NCI-H2196 (cell line): ENCODE measurements around the gene MCF2L2.
"Not testable (repeated sequence)": the region's sequence is repeated elsewhere in the genome, so short reads cannot be mapped to it uniquely, and the experiment has no call there.

ENCODE experiments used
- DNase-seq: peaks from one replicate; lab custom pipeline; 2025; ENCODE audit not compliant: unreplicated experiment; lab: John Stamatoyannopoulos, UW

Gene MCF2L2

DNA sequence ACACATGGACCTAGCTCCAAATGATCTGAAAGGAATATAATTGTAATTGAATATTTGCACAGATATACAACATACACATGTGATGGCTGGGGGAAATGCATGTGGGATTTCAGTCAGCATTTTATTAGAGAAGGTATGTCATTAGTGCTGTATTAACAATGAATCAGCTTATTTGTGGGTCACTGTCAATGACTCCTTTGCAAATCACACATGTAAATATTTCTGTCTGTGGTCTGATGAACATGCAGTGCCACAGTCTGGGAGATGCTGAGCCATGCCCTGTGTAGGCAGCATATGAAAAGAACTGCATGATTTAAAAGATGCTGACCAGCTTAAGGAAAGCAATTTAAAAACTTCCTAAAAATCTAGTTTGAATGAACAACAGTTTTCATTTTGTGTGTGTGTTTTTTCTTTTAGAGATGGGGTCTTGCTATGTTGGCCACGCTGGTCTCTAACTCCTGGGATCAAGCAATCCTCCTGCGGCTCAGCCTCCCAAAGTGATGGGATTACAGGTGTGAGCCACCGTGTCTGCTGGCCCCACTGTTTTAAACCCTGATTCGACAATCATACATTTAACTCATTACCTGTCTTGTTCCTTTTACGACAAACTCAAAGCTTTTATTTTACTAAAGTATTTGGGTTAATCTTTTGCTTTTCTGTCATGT, 176.2 kb downstream of the MCF2L2 start:
- DNase-seq, result no peak

- no peak for DNase-seq
Measured at GRCh38 chr3:183249006-183249718, 179.3 kb downstream of the MCF2L2 start.

GRCh38 chr3:183247011-183247589, 181.3 kb downstream of the MCF2L2 start:
- no peak for DNase-seq

DNA sequence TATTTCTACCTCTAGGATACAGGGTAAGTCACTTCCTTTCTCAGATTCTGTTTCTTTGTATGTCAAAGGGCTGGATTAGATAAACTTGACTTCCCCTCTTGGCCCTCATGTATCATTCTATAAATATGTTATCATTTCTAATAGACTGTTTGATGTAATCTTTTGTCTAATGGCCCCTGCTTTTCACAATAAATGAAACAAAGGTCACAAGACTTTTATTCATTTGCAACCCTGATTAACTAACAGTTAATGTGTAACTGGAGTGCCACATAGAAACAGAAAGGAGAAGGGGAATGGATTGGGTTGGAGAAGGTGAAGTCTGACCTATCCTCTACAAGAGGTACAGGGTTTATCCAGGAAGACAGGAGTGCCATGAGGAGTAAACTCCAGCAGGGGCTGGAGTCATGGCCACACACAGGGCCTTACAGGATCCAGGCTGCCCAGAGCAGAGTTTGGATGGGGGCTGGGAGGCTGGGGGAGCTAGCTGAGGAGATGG, 183.4 kb downstream of the MCF2L2 start:
- no peak for DNase-seq

- DNase-seq, result no peak
Measured at GRCh38 chr3:183244219-183244618, 184.2 kb downstream of the MCF2L2 start.

GRCh38 chr3:183242431-183242830, 186.0 kb downstream of the MCF2L2 start:
- no peak for DNase-seq

GRCh38 chr3:183239046-183239445, 189.4 kb downstream of the MCF2L2 start:
- DNase-seq, result no peak

DNA sequence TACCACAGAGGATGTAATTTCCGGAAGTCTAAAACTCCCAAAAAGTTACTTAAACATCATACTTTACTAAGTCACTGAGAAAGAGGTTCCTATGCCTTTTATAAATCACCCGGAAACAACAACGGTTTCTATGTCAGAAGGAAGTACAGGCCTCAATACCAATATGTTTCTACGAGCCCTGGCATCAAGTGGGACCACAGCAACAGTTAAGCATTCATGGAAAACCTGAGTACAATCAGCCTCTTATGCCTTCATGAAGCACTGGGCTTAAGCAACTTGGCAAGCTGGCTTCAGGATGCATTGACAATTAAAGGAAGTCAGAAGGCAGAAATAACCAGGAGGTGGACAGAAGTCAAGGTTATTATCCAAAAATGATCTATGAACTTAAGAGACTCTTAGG, 194.5 kb downstream of the MCF2L2 start:
- DNase-seq, result no peak

DNA sequence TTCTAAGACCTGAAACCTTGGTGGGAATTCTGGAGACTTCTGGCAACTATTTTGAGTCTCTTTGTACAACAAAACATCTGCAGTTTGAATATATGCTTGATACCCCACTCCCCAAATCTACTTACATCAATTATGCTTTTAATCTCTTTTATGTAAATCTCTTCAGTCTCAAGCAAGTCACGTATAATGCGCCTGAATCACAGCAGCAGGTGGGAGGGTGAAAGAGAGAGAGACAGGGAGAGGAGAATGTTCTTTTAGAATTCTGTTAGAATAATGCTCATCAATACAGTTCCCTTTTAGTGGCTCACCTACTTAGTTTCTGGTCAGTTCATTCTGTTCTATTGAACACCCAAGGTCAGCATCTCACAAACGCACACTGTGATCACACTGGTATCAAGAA, 197.6 kb downstream of the MCF2L2 start:
- no peak for DNase-seq

GRCh38 chr3:183230251-183230650, 198.2 kb downstream of the MCF2L2 start:
- DNase-seq, result not testable (repeated sequence)

- DNase-seq, result no peak
Measured at GRCh38 chr3:183229178-183229577, 199.2 kb downstream of the MCF2L2 start.

DNA sequence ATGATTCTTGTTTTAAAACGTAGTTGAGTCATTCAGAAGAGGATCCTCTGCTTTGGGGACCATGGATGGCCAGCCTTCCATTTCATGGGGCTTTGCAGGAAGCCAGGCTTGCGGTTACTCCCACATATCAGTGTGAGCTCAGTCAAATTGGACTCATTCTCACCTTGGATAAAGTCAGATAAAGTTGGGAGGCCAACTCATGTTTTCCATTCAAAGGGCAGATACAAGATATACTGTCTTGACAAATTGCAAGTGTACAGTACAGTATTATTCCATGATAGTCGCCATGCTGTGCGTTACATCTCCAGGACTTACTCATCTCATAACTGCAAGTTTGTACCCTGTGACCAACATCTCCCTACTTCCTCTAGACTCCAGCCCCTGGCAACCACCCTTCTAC, 200.8 kb downstream of the MCF2L2 start:
- no peak for DNase-seq

- no peak for DNase-seq
Measured at GRCh38 chr3:183226333-183226890, 202.0 kb downstream of the MCF2L2 start.

- DNase-seq, result no peak
Measured at GRCh38 chr3:183224180-183224970, 204.0 kb downstream of the MCF2L2 start.

- no peak for DNase-seq
Measured at GRCh38 chr3:183222631-183223235, 205.7 kb downstream of the MCF2L2 start.

DNA sequence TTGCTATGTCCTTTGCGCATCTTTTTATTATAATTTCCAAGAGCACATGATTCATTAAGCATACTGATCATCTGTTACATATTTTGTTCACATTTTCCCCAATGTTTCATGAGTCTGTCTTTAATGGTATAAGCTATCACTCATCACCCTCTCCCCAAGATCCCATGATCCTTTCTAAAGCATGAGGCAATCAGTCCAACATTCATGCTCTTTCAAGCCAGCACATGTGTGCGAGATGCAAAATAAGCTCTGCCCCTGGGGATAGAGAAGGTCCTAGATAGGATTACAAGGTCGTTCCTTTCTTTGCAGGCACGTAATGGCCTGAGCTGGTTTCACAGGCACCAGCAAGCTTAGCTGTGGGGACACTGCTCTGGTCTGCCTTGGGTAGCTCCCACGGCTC, 207.6 kb downstream of the MCF2L2 start:
- no peak for DNase-seq

DNA sequence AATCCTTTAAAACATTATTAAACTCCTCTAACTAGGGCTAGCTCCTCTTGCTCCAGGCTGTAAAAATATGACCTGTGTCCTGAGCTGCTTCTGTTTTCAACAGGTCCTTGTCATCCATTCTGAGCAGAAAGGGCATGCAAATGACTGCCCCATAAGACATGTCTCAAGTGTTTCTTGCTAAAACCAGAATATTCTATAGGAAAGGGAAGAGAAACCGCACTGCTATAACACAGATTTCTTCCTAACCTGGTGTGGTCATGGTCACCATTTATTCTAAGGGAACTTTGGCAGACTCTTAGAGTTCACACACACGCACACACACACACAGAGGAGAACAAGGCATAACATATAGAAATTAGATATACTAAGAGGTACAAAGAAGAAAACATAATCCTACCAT, 209.6 kb downstream of the MCF2L2 start:
- DNase-seq, result no peak

- DNase-seq, result no peak
Measured at GRCh38 chr3:183217548-183218332, 210.7 kb downstream of the MCF2L2 start.

GRCh38 chr3:183215591-183216202, 212.7 kb downstream of the MCF2L2 start:
- no peak for DNase-seq

GRCh38 chr3:183214277-183214612, 214.2 kb downstream of the MCF2L2 start:
- DNase-seq, result no peak
